Body of pancreas (tissue), 4 donors: Measurements from ENCODE around the gene C11orf24. TPM values are rescaled to one million over a fixed set of nuclear protein-coding genes. Genes with fewer than 3 reads are reported as not detected.

Source experiments
- ATAC-seq: fragments of 150-250 bp; one replicate; pipeline ENCODE4 v1.9.1; 2016
- DNase-seq, 4 donors: peaks; one replicate each; pipeline ENCODE4 v3.0.0-alpha.2; 2019
- H3K27ac ChIP-seq, 4 donors: fragments of 200-600 bp; sonication (generic); 1 replicate in 3 of 4; 2 replicates in 1 of 4; pipeline versions ENCODE4 v1.5.1 to v1.6.1; 2016 to 2019; ENCODE audit warnings: mild to moderate bottlenecking in 1 of 4, mixed read lengths in 1 of 4, moderate library complexity in 1 of 4
- H3K27me3 ChIP-seq, 2 donors: fragments of 200-600 bp; sonication (generic); one replicate each; pipeline ENCODE4 v1.6.0; 2016; ENCODE audit warnings: mild to moderate bottlenecking in 1 of 2
- H3K36me3 ChIP-seq, 2 donors: fragments of 200-600 bp; sonication (generic); replicated peaks in 1 of 2; 2 replicates each; pipeline ENCODE4 v1.5.1; 2016; ENCODE audit warnings: low read depth in 2 of 2; ENCODE audit not compliant: insufficient read depth in 1 of 2
- H3K4me1 ChIP-seq: fragments of 200-600 bp; sonication (generic); one replicate; pipeline ENCODE4 v1.6.0; 2016
- H3K4me3 ChIP-seq, 2 donors: fragments of 200-600 bp; sonication (generic); 1 replicate in 1 of 2; 2 replicates in 1 of 2; pipeline ENCODE4 v1.5.1; 2016 to 2019
- H3K9me3 ChIP-seq, 3 donors: fragments of 200-600 bp; sonication (generic); 1 replicate in 2 of 3; 2 replicates in 1 of 3; pipeline ENCODE4 v1.5.1; 2016
- CTCF ChIP-seq, 7 experiments: fragments of 450-650 bp in 4 of 7; fragments of 200-600 bp in 3 of 7; sonication (generic) in 3 of 7; IDR thresholded peaks; one replicate each; pipeline ENCODE4 v1.5.1; 2016 to 2019; ENCODE audit warnings: antibody characterized with exemption in 7 of 7
- POLR2A ChIP-seq, 3 donors: fragments of 450-650 bp; IDR thresholded peaks; one replicate each; pipeline ENCODE4 v1.6.1; 2016; ENCODE audit warnings: antibody characterized with exemption in 3 of 3, mild to moderate bottlenecking in 2 of 3
- WGBS, 2 donors: methylation state at CpG; one replicate each; pipeline ENCODE4 v1.1.5; 2017; 5-methylcytosine and 5-hydroxymethylcytosine counted together
- intact Hi-C: fragments of 100-400 bp; cut with DNase I; formaldehyde crosslinking; loops from one replicate; pipeline ENCODE4 v1.15.1; 2023
- total RNA-seq, 2 donors: library from RNA; depleted of rRNA; stranded (reverse); fragments of >200 nt; gene quantifications; one replicate each; pipeline ENCODE4 v1.1.0, GENCODE V29; 2016

The C11orf24 gene
- total RNA-seq, 2 donors from 2014 or later = 8.2 to 14.3 TPM

DNA sequence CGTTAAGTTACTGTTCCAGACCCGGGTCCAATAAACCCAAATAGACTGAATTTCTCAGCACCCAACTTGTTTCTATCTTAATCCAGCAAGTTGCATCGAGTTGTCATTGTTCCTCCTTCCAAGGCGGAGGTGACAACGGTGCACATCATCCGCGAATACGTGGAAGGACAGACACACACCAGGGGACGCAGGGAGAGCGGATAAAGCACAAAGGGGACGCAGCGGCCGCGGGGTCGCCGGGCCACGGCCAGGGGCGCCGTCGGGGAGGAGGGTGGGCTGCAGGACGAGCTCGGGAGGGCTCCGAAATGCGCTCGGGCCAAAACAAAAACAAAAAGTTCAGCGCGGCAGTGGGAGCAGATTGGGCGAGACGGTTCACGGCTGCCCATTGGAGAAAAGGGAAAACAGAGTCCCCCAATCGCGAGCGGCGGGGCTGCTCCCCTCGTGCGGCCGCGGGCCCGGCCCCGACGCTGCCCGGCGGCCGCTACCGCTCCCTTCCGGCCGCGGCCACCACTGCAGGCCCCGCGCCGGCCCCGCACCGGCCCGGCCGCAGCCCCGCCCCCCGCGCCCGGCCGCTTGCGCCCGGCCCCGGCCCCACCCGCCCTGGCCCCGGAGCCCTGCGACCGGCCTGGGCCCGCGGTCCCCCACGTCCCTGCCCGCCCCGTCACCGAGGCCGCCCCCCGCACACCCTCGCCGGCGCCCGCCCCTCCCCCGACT, 59.2 kb downstream of the C11orf24 start:
- Histone ChIP-seq H3K4me3 (peak overlapping the region; percentile 73 to 88), H3K4me1 (peaks cover 51% of the 10 kb centered on the region), H3K36me3 (no peaks in the 10 kb centered on the region), H3K27me3 (no peaks in the 10 kb centered on the region), H3K9me3 (no peaks in the 10 kb centered on the region), H3K27ac (peak overlapping the region; percentile 98 to 100 (median 99))
- TF ChIP-seq POLR2A (IDR thresholded peaks at IDR 0.05) (peak in 1 of 3 donors; percentile 21), CTCF (IDR thresholded peaks at IDR 0.05) (peak in 4 of 7 experiments; percentile 17 to 66 (median 50))
- 0 to 1% methylated on average over 22 to 48 of the region's 80 CpGs for WGBS, 2 donors
- DNase-seq (peak; percentile 67 to 77 (median 72)), ATAC-seq (peak; percentile 73)
- intact Hi-C loops = no loop called here

DNA sequence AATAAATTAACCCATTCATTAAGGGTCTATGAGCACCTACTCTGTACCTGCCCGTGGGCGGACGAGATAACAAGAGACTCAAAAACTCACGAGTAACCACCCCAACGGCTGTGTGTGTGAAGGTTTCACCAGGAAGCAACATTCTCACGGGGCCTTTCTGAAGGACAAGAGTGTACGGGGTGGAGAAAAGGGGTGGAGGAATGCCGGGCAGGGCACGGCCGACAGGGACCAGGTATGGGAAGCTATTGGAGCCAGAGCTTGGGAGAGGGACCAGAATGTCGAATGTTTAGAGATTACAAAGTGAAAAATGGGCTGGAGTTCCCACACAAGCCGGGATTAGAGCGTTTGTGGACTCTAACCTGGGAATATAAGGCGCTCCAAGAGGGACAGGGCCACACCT, 60.2 kb downstream of the C11orf24 start:
- DNase-seq = peak; percentile 43 to 64 (median 58)
- 6 to 8% methylated on average over 14 of the region's 14 CpGs for WGBS, 2 donors
- Histone ChIP-seq H3K27ac (peak overlapping the region; percentile 25 to 100 (median 87)), H3K4me3 (peak overlapping the region in 1 of 2 donors; percentile 88), H3K27me3 (no peaks in the 10 kb centered on the region), H3K9me3 (no peaks in the 10 kb centered on the region), H3K4me1 (peaks cover 51% of the 10 kb centered on the region), H3K36me3 (no peaks in the 10 kb centered on the region)
- ATAC-seq = no peak
- intact Hi-C loops = no loop called here
- peak in 2 of 3 donors; percentile 6 to 24 for TF ChIP-seq POLR2A (IDR thresholded peaks at IDR 0.05)
- TF ChIP-seq CTCF (IDR thresholded peaks at IDR 0.05) = no peak

Other genes starting within 250 kb of the C11orf24 start
- 100 to 1,000 TPM; 108 to 109 TPM for gene NDUFS8, start 241.3 kb downstream of the C11orf24 start, total RNA-seq
- 100 to 1,000 TPM; 488 to 798 TPM for gene TCIRG1, start 232.9 kb downstream of the C11orf24 start, total RNA-seq
- 10 to 100 TPM; 72.1 to 92.6 TPM for gene CHKA, start 150.6 kb downstream of the C11orf24 start, total RNA-seq
- gene KMT5B, start 58.7 kb downstream of the C11orf24 start, total RNA-seq = 10 to 100 TPM; 30.0 to 32.2 TPM
- gene LRP5, start 40.6 kb upstream of the C11orf24 start, total RNA-seq = 10 to 100 TPM; 43.3 to 63.6 TPM
- 10 to 100 TPM; 92.9 to 94.9 TPM for gene PPP6R3, start 188.8 kb upstream of the C11orf24 start, total RNA-seq